GM23338 (cell line): ENCODE measurements around the gene SAAL1. TPM values are rescaled to one million over a fixed set of nuclear protein-coding genes. Genes with fewer than 3 reads are reported as not detected.

Experiments
- ATAC-seq: fragments of 200-7000 bp; cut with Tn5 transposase; 3 replicates; pipeline ENCODE4 v1.9.1; 2020
- DNase-seq: peaks from one replicate; pipeline ENCODE4 v3.0.0-alpha.2; 2015; ENCODE audit warnings: low spot score
- H2AFZ ChIP-seq: fragments of 200-600 bp; sonication (generic); 2 replicates; pipeline ENCODE4 v1.8.0; 2016; ENCODE audit warnings: antibody characterized with exemption, mild to moderate bottlenecking, moderate library complexity
- H3F3A ChIP-seq: fragments of 200-600 bp; sonication (generic); replicated peaks from 2 replicates; pipeline ENCODE4 v1.8.0; 2017; ENCODE audit warnings: antibody characterized with exemption, mixed run types, low read depth
- H3K27ac ChIP-seq: fragments of 200-600 bp; sonication (generic); 2 replicates; pipeline ENCODE4 v1.6.1; 2016; ENCODE audit warnings: low read depth
- H3K27me3 ChIP-seq: fragments of 200-600 bp; sonication (generic); 2 replicates; pipeline ENCODE4 v1.8.0; 2016; ENCODE audit warnings: mild to moderate bottlenecking, mixed run types, moderate library complexity; ENCODE audit not compliant: insufficient read depth
- H3K36me3 ChIP-seq: fragments of 200-600 bp; sonication (generic); 2 replicates; pipeline ENCODE4 v1.8.0; 2016; ENCODE audit warnings: mild to moderate bottlenecking; ENCODE audit not compliant: insufficient read depth
- H3K4me1 ChIP-seq: fragments of 200-600 bp; sonication (generic); 2 replicates; pipeline ENCODE4 v1.8.0; 2016; ENCODE audit warnings: mild to moderate bottlenecking, moderate library complexity; ENCODE audit not compliant: insufficient read depth
- H3K4me2 ChIP-seq: fragments of 200-600 bp; sonication (generic); 2 replicates; pipeline ENCODE4 v1.7.1; 2017; ENCODE audit warnings: mixed run types
- H3K4me3 ChIP-seq: fragments of 200-600 bp; sonication (generic); 2 replicates; pipeline ENCODE4 v1.6.1; 2016; ENCODE audit warnings: mixed run types
- H3K79me2 ChIP-seq: fragments of 200-600 bp; sonication (generic); replicated peaks from 2 replicates; pipeline ENCODE4 v1.8.0; 2017; ENCODE audit warnings: mild to moderate bottlenecking; ENCODE audit not compliant: insufficient read depth
- H3K9me2 ChIP-seq: fragments of 200-600 bp; sonication (generic); 2 replicates; pipeline ENCODE4 v1.8.0; 2017; ENCODE audit not compliant: insufficient read depth
- H4K20me1 ChIP-seq: fragments of 200-600 bp; sonication (generic); replicated peaks from 2 replicates; pipeline ENCODE4 v1.8.0; 2017; ENCODE audit warnings: mild to moderate bottlenecking; ENCODE audit not compliant: insufficient read depth
- H3K27ac Mint-ChIP-seq: 2 replicates; pipeline ENCODE4 v1.8.0; 2020; ENCODE audit warnings: inconsistent platforms, mild to moderate bottlenecking, moderate library complexity, mixed read lengths
- H3K27me3 Mint-ChIP-seq: 3 replicates; pipeline ENCODE4 v1.8.0; 2022; ENCODE audit warnings: low read depth, mild to moderate bottlenecking, moderate library complexity, mixed read lengths, inconsistent platforms; ENCODE audit not compliant: insufficient read depth, poor library complexity
- H3K36me3 Mint-ChIP-seq: 3 replicates; pipeline ENCODE4 v1.8.0; 2021; ENCODE audit warnings: low read depth, mild to moderate bottlenecking, inconsistent platforms, moderate library complexity, mixed read lengths
- H3K4me1 Mint-ChIP-seq: 3 replicates; pipeline ENCODE4 v1.8.0; 2020; ENCODE audit warnings: mild to moderate bottlenecking, inconsistent platforms, mixed read lengths
- H3K4me3 Mint-ChIP-seq: 3 replicates; pipeline ENCODE4 v1.8.0; 2021; ENCODE audit warnings: moderate library complexity, mild to moderate bottlenecking, inconsistent platforms, mixed read lengths
- H3K9me3 Mint-ChIP-seq: 3 replicates; pipeline ENCODE4 v1.8.0; 2020; ENCODE audit warnings: moderate library complexity, mild to moderate bottlenecking, inconsistent platforms, mixed read lengths
- CREB1 ChIP-seq: fragments of 250-450 bp; sonication (Bioruptor Pico); IDR thresholded peaks from 2 replicates; pipeline ENCODE4 v1.5.0; 2020; ENCODE audit warnings: low read depth, mild to moderate bottlenecking, moderate library complexity
- EZH2 ChIP-seq: fragments of 200-600 bp; sonication (generic); IDR thresholded peaks from one replicate; pipeline ENCODE4 v1.8.0; 2017; ENCODE audit warnings: antibody characterized with exemption, mild to moderate bottlenecking, low read depth; ENCODE audit not compliant: unreplicated experiment
- JUNB ChIP-seq: IDR thresholded peaks from one replicate; pipeline ENCODE4 v1.6.1; 2016; ENCODE audit warnings: antibody characterized with exemption; ENCODE audit not compliant: unreplicated experiment
- NANOG ChIP-seq: IDR thresholded peaks from 2 replicates; pipeline ENCODE4 v1.6.1; 2016; ENCODE audit warnings: antibody characterized with exemption, borderline replicate concordance
- POLR2AphosphoS5 ChIP-seq: IDR thresholded peaks from 2 replicates; pipeline ENCODE4 v1.6.1; 2016; ENCODE audit warnings: antibody characterized with exemption, low read depth
- STAT1 ChIP-seq: IDR thresholded peaks from one replicate; pipeline ENCODE4 v1.6.1; 2016; ENCODE audit warnings: antibody characterized with exemption; ENCODE audit not compliant: unreplicated experiment
- polyA plus RNA-seq: library from polyadenylated mRNA; unstranded; fragments of >200 nt; fragmentation: Nextera tagmentation; extraction: Ambion mirVana; gene quantifications from 2 replicates; pipeline ENCODE4 v1.2.1, GENCODE V29; 2016
- total RNA-seq: library from RNA; depleted of rRNA; stranded (reverse); fragments of >200 nt; shearing (Covaris generic); gene quantifications from 2 replicates; pipeline ENCODE4 v1.2.3, GENCODE V29; 2014
- TF ChIP-seq, protein P1 (sequence below): fragments of 250-450 bp; sonication (Bioruptor Pico); IDR thresholded peaks from 2 replicates; pipeline ENCODE4 v1.5.0; 2020; ENCODE audit warnings: mild to moderate bottlenecking, moderate library complexity
- TF ChIP-seq, protein P2 (sequence below): IDR thresholded peaks from one replicate; pipeline ENCODE4 v1.6.1; 2018; ENCODE audit warnings: antibody characterized with exemption; ENCODE audit not compliant: unreplicated experiment
- TF ChIP-seq, protein P3 (sequence below), 2 experiments: fragments of 200-600 bp in 1 of 2; sonication (generic) in 1 of 2; conservative IDR thresholded peaks; 2 replicates each; pipeline versions ENCODE4 v1.5.1 to v1.6.1; 2016 to 2017; ENCODE audit warnings: antibody characterized with exemption in 2 of 2, low read depth in 2 of 2, mild to moderate bottlenecking in 2 of 2, moderate library complexity in 1 of 2

Gene SAAL1
- total and polyA plus RNA-seq, 2 experiments from 2014 or later: 45.9 to 61.0 TPM

DNA sequence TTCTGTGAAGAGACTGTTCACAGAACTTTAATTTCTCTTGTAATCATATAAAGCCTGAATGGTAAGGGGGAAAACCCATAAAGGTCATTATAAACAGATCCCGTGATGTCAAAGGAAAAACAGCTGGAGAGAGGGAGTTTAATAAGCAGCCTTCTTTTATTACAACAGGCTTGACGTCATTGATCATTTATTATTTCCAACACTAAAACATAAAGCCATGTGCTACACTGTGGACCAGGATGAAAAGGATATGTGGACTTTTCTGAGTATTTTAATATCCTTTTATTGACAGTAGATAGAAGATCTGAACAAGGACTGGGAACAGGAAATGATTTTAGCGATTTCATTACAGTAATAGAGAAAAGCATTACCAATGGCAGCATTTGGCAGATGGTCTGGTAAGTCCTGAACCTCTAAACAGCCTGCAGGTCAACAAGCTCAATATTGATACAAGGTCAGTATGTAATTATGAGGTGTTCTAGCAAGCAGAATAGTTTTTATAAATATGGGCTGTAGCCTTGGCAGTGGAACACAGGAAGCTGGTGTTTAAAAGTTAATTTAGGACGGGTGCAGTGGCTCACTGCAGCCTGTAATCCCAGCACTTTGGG, 34.7 kb downstream of the SAAL1 start:
- Histone ChIP-seq H2AFZ (no peak overlapping the region), H3K27me3 (no peaks in the 10 kb centered on the region), H3K27ac (no peak overlapping the region), H4K20me1 (no peaks in the 10 kb centered on the region; the same call in 1 of the 2 replicates), H3K9me2 (no peaks in the 10 kb centered on the region), H3F3A (no peaks in the 10 kb centered on the region), H3K4me1 (no peaks in the 10 kb centered on the region), H3K4me2 (no peak overlapping the region), H3K36me3 (no peaks in the 10 kb centered on the region), H3K79me2 (no peaks in the 10 kb centered on the region), H3K4me3 (no peak overlapping the region)
- Mint-ChIP-seq H3K4me3 (no peak overlapping the region), H3K27ac (no peak overlapping the region), H3K9me3 (no peaks in the 10 kb centered on the region), H3K36me3 (no peaks in the 10 kb centered on the region), H3K27me3 (peaks cover 7% of the 10 kb centered on the region), H3K4me1 (no peaks in the 10 kb centered on the region)
- ATAC-seq: no peak
- no peak for DNase-seq
- TF ChIP-seq POLR2AphosphoS5 (no peak), NANOG (no peak), STAT1 (no peak), JUNB (no peak), CREB1 (CRISPR knock-in tag) (no peak), EZH2 (no peak)
- TF ChIP-seq, protein P1, sequence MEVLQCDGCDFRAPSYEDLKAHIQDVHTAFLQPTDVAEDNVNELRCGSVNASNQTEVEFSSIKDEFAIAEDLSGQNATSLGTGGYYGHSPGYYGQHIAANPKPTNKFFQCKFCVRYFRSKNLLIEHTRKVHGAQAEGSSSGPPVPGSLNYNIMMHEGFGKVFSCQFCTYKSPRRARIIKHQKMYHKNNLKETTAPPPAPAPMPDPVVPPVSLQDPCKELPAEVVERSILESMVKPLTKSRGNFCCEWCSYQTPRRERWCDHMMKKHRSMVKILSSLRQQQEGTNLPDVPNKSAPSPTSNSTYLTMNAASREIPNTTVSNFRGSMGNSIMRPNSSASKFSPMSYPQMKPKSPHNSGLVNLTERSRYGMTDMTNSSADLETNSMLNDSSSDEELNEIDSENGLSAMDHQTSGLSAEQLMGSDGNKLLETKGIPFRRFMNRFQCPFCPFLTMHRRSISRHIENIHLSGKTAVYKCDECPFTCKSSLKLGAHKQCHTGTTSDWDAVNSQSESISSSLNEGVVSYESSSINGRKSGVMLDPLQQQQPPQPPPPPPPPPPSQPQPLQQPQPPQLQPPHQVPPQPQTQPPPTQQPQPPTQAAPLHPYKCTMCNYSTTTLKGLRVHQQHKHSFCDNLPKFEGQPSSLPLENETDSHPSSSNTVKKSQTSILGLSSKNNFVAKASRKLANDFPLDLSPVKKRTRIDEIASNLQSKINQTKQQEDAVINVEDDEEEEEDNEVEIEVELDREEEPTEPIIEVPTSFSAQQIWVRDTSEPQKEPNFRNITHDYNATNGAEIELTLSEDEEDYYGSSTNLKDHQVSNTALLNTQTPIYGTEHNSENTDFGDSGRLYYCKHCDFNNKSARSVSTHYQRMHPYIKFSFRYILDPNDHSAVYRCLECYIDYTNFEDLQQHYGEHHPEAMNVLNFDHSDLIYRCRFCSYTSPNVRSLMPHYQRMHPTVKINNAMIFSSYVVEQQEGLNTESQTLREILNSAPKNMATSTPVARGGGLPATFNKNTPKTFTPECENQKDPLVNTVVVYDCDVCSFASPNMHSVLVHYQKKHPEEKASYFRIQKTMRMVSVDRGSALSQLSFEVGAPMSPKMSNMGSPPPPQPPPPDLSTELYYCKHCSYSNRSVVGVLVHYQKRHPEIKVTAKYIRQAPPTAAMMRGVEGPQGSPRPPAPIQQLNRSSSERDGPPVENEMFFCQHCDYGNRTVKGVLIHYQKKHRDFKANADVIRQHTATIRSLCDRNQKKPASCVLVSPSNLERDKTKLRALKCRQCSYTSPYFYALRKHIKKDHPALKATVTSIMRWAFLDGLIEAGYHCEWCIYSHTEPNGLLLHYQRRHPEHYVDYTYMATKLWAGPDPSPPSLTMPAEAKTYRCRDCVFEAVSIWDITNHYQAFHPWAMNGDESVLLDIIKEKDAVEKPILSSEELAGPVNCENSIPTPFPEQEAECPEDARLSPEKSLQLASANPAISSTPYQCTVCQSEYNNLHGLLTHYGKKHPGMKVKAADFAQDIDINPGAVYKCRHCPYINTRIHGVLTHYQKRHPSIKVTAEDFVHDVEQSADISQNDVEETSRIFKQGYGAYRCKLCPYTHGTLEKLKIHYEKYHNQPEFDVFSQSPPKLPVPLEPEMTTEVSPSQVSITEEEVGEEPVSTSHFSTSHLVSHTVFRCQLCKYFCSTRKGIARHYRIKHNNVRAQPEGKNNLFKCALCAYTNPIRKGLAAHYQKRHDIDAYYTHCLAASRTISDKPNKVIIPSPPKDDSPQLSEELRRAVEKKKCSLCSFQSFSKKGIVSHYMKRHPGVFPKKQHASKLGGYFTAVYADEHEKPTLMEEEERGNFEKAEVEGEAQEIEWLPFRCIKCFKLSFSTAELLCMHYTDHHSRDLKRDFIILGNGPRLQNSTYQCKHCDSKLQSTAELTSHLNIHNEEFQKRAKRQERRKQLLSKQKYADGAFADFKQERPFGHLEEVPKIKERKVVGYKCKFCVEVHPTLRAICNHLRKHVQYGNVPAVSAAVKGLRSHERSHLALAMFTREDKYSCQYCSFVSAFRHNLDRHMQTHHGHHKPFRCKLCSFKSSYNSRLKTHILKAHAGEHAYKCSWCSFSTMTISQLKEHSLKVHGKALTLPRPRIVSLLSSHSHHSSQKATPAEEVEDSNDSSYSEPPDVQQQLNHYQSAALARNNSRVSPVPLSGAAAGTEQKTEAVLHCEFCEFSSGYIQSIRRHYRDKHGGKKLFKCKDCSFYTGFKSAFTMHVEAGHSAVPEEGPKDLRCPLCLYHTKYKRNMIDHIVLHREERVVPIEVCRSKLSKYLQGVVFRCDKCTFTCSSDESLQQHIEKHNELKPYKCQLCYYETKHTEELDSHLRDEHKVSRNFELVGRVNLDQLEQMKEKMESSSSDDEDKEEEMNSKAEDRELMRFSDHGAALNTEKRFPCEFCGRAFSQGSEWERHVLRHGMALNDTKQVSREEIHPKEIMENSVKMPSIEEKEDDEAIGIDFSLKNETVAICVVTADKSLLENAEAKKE (CRISPR knock-in tag): no peak
- TF ChIP-seq, protein P2, sequence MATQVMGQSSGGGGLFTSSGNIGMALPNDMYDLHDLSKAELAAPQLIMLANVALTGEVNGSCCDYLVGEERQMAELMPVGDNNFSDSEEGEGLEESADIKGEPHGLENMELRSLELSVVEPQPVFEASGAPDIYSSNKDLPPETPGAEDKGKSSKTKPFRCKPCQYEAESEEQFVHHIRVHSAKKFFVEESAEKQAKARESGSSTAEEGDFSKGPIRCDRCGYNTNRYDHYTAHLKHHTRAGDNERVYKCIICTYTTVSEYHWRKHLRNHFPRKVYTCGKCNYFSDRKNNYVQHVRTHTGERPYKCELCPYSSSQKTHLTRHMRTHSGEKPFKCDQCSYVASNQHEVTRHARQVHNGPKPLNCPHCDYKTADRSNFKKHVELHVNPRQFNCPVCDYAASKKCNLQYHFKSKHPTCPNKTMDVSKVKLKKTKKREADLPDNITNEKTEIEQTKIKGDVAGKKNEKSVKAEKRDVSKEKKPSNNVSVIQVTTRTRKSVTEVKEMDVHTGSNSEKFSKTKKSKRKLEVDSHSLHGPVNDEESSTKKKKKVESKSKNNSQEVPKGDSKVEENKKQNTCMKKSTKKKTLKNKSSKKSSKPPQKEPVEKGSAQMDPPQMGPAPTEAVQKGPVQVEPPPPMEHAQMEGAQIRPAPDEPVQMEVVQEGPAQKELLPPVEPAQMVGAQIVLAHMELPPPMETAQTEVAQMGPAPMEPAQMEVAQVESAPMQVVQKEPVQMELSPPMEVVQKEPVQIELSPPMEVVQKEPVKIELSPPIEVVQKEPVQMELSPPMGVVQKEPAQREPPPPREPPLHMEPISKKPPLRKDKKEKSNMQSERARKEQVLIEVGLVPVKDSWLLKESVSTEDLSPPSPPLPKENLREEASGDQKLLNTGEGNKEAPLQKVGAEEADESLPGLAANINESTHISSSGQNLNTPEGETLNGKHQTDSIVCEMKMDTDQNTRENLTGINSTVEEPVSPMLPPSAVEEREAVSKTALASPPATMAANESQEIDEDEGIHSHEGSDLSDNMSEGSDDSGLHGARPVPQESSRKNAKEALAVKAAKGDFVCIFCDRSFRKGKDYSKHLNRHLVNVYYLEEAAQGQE: no peak
- TF ChIP-seq, protein P3, sequence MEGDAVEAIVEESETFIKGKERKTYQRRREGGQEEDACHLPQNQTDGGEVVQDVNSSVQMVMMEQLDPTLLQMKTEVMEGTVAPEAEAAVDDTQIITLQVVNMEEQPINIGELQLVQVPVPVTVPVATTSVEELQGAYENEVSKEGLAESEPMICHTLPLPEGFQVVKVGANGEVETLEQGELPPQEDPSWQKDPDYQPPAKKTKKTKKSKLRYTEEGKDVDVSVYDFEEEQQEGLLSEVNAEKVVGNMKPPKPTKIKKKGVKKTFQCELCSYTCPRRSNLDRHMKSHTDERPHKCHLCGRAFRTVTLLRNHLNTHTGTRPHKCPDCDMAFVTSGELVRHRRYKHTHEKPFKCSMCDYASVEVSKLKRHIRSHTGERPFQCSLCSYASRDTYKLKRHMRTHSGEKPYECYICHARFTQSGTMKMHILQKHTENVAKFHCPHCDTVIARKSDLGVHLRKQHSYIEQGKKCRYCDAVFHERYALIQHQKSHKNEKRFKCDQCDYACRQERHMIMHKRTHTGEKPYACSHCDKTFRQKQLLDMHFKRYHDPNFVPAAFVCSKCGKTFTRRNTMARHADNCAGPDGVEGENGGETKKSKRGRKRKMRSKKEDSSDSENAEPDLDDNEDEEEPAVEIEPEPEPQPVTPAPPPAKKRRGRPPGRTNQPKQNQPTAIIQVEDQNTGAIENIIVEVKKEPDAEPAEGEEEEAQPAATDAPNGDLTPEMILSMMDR (conservative IDR thresholded peaks at IDR 0.05; ENCODE audit: low read depth in 2 of 2): no peak
